ENCODE results near the gene HPS1. TPM values are rescaled to one million over a fixed set of nuclear protein-coding genes. Genes with fewer than 3 reads are reported as not detected.

The HPS1 gene
- total RNA-seq, 4 donors from 2014 or later: 48.6 to 66.7 (median 60.5) TPM

DNA sequence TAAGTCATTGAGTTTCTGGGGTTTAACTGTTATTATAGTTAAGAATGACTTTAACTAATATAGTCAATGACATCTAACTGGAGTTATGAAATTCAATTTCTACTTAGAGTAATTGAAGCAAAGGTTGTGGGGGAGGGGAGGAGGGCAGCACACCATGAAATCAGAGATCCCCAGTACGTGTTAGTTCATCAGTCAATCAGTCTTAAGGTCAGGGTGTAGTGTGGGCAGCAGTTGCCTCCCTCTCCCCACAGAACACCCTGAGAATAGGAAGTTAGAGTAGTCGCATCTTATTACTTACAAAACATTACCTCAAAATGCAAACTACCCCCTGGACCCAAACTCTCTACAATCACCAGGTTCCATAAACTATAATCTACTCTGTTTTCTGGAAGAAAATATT lies 7.0 kb upstream of the HPS1 start:
- H3K27ac ChIP-seq: no peak overlapping the region
- H3K4me3 ChIP-seq (replicated peaks in 1 of 3): no peak overlapping the region
- intact Hi-C loops (cut with DNase I): no loop called here
- TF ChIP-seq, protein P1, sequence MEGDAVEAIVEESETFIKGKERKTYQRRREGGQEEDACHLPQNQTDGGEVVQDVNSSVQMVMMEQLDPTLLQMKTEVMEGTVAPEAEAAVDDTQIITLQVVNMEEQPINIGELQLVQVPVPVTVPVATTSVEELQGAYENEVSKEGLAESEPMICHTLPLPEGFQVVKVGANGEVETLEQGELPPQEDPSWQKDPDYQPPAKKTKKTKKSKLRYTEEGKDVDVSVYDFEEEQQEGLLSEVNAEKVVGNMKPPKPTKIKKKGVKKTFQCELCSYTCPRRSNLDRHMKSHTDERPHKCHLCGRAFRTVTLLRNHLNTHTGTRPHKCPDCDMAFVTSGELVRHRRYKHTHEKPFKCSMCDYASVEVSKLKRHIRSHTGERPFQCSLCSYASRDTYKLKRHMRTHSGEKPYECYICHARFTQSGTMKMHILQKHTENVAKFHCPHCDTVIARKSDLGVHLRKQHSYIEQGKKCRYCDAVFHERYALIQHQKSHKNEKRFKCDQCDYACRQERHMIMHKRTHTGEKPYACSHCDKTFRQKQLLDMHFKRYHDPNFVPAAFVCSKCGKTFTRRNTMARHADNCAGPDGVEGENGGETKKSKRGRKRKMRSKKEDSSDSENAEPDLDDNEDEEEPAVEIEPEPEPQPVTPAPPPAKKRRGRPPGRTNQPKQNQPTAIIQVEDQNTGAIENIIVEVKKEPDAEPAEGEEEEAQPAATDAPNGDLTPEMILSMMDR (IDR thresholded peaks at IDR 0.05): no peak
- TF ChIP-seq POLR2A (IDR thresholded peaks at IDR 0.05): no peak
- H3K27me3 ChIP-seq: no peaks in the 10 kb centered on the region
- 72 to 83% methylated on average over 2 of the region's 2 CpGs for WGBS, 2 donors
- no peak for DNase-seq
- no peaks in the 10 kb centered on the region for H3K4me1 ChIP-seq
- H3K36me3 ChIP-seq: no peaks in the 10 kb centered on the region
- no peaks in the 10 kb centered on the region for H3K9me3 ChIP-seq

DNA sequence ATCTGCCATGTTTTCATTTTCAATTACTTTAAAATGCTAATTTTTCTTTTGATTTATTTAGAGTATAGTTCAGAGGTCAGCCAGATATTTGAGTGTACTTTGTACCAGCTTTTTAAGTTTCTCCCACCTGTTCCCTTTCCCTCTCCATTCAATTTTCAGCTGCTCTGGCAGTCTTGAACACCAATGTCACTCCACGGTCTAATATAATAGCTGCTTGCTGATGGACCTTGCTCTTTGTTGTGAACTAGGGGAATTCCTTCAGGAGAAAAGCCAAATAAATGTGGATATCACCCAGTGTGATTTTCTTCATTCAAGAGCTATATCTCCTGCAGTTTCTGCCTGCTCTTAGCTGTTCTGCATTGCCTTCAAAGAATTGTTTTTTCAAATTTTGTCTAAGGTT lies 3.9 kb upstream of the HPS1 start:
- Histone ChIP-seq H3K9me3 (no peaks in the 10 kb centered on the region), H3K27ac (no peak overlapping the region), H3K36me3 (no peaks in the 10 kb centered on the region), H3K4me3 (replicated peaks in 1 of 3) (no peak overlapping the region), H3K27me3 (no peaks in the 10 kb centered on the region), H3K4me1 (peaks cover 7% of the 10 kb centered on the region in 2 donors)
- intact Hi-C loops (cut with DNase I): no loop called here
- 68 to 71% methylated on average over 1 of the region's 1 CpG for WGBS, 2 donors
- TF ChIP-seq POLR2A (IDR thresholded peaks at IDR 0.05): no peak
- TF ChIP-seq, protein P1 (IDR thresholded peaks at IDR 0.05): no peak
- DNase-seq: no peak

DNA sequence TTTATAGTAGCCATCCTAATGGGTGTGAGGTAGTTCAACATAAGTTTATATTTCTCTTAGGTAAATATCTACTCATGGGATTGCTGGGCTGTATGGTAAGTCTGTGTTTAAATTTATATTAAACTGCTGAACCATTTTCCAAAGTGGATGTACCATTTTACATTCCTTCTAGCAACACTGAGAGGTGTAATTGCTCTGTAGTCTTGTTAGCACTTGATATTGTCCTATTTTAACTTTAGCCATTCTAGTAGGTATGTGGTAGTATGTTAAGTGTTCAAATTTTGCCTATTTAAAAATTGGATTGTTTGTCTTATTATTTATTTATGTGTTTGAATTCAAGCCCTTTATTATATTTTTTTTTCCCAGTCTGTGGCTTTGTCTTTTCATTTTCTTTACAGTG lies 2.6 kb upstream of the HPS1 start:
- no peak overlapping the region for H3K4me3 ChIP-seq (replicated peaks in 1 of 3)
- H3K9me3 ChIP-seq: no peaks in the 10 kb centered on the region
- TF ChIP-seq, protein P1 (IDR thresholded peaks at IDR 0.05): no peak
- no peak for TF ChIP-seq POLR2A (IDR thresholded peaks at IDR 0.05)
- no peaks in the 10 kb centered on the region for H3K27me3 ChIP-seq
- intact Hi-C loops (cut with DNase I): no loop called here
- peaks cover 7 to 18% of the 10 kb centered on the region in 2 donors for H3K4me1 ChIP-seq
- H3K27ac ChIP-seq: no peak overlapping the region
- H3K36me3 ChIP-seq: no peaks in the 10 kb centered on the region
- no peak for DNase-seq

DNA sequence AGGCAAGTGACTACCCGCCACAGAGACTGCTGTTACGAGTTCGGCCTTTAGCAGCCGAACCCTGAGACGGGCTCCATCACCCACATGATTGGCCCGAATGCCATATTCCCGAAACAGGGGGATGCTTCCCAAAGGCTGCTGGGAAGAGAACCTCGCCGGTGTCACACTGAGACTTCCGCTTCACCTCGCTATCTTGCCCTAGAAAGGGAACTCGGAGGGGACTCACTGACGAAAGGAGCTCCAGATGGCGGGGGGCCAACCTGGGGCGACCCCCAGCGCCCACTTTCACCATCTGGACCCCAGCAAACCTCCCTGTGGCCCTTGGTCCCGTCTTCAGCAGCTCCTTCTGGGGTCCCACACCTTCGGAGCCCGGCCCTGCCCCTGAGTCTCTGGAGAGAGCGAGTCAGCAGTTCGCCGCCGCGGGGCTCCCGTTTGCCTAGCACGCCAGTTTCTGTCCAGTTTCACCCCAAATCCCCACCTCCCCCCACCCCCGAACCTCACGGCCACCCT lies 529 bp downstream of the HPS1 start:
- Histone ChIP-seq H3K36me3 (peaks cover 5 to 7% of the 10 kb centered on the region in 2 donors), H3K27ac (peak overlapping the region; percentile 74 to 89 (median 87)), H3K9me3 (no peaks in the 10 kb centered on the region), H3K4me1 (peaks cover 7 to 18% of the 10 kb centered on the region in 2 donors), H3K4me3 (replicated peaks in 1 of 3) (peak overlapping the region; percentile 58 to 79 (median 77)), H3K27me3 (no peaks in the 10 kb centered on the region)
- peak; percentile 32 to 37 for DNase-seq
- 17 to 21% methylated on average over 25 of the region's 28 CpGs for WGBS, 2 donors
- TF ChIP-seq, protein P1 (IDR thresholded peaks at IDR 0.05): no peak
- no peak for TF ChIP-seq POLR2A (IDR thresholded peaks at IDR 0.05)
- intact Hi-C loops (cut with DNase I): no loop called here

DNA sequence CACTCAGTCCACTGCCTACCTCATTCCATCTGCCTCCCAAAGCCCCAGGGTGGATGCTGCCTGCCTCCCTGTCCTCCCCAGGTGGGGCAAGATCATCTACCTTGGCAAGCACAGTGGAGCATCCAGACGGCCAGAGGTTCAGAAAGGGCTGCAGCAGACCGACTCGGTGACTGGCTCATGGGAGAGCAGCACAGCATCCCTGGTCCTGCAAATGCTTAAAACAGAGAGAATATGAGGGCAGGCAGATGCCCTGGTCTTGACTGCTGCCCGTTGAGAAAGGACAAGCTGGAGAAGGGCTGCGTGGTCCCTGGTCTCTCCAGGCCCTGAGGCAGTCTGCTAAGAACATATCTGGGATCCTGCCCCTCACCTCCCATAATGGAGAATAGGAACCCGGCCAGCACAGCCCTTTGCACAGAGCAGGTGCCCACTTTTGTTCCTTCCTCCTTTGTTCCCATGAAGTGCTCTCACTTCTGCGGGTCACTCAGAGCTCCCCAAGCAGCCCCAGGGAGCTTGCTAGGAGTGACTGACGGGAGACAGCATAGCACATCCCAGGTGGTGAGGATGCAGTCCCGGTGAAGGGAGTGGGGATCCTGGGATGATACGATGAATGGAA lies 1.4 kb downstream of the HPS1 start:
- TF ChIP-seq, protein P1 (IDR thresholded peaks at IDR 0.05): no peak
- TF ChIP-seq POLR2A (IDR thresholded peaks at IDR 0.05): no peak
- no peaks in the 10 kb centered on the region for H3K27me3 ChIP-seq
- peaks cover 5 to 15% of the 10 kb centered on the region in 2 donors for H3K36me3 ChIP-seq
- no peak for DNase-seq
- H3K9me3 ChIP-seq: no peaks in the 10 kb centered on the region
- WGBS, 2 donors: 84% methylated on average over 10 of the region's 10 CpGs
- intact Hi-C loops (cut with DNase I): no loop called here
- no peak overlapping the region for H3K4me3 ChIP-seq (replicated peaks in 1 of 3)
- H3K4me1 ChIP-seq: peaks cover 7 to 18% of the 10 kb centered on the region in 2 donors
- H3K27ac ChIP-seq: peak overlapping the region in 1 of 3 donors; percentile 87
